ENCODE results near the gene TPM4. TPM values are rescaled to one million over a fixed set of nuclear protein-coding genes. Genes with fewer than 3 reads are reported as not detected.

The TPM4 gene
- total and polyA plus RNA-seq, 7 experiments from 2014 or later: 28.2 to 435 (median 66.8) TPM

DNA sequence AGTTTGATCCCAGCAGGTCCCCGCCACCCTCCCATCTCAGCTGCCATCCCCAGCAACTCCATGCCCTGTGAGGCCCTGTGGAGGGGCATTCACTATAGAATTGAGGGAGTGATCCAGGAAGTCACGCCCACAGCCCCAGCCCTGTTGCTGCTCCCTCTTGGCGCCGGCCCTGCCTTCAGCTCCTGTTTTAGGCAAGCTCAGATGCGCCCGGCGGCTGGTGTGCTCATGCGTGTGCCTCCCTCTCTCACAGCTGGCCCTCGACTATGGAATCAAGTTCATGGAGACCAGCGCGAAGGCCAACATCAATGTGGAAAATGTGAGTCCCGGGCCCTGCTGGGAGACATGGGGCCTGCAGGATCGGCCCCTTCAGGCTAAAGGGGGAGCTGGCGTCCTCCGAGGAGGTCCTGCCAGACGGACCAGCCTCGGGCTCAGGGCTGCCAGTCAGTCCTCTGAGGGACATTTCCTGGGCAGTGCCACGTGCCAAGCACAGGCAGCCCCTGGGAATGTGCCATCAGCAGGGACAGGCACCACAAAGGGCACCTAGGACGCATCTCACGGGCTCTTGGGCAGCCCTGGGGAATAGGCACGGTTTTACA lies 51.6 kb downstream of the TPM4 start:
- Mint-ChIP-seq H3K4me1 (peaks cover 0 to 8% (median 0%) of the 10 kb centered on the region in 7 donors), H3K36me3 (peaks cover 30 to 63% (median 34%) of the 10 kb centered on the region in 5 donors), H3K9me3 (peaks cover 0 to 11% (median 0%) of the 10 kb centered on the region in 11 donors), H3K27ac (no peak overlapping the region), H3K27me3 (no peaks in the 10 kb centered on the region), H3K4me3 (no peak overlapping the region)
- no peaks in the 10 kb centered on the region for H3K9me3 ChIP-seq (ENCODE audit: control insufficient read depth in 2 of 3, low read length in 3 of 3)
- no peak overlapping the region for H3K4me3 ChIP-seq (ENCODE audit: low read length)
- no peaks in the 10 kb centered on the region for H3K27me3 ChIP-seq (ENCODE audit: control insufficient read depth in 2 of 2, insufficient read depth in 2 of 2, low read length in 2 of 2)
- ATAC-seq: no peak
- peaks cover 12 to 99% (median 34%) of the 10 kb centered on the region in 3 experiments for H3K36me3 ChIP-seq (ENCODE audit: control insufficient read depth in 2 of 3, insufficient read depth in 3 of 3, low read length in 3 of 3)
- ChIA-PET CTCF (no interaction called here), POLR2A (interaction anchor here (0.6 kb wide), 1 partner anchor 124 kb away, joined by 3 read pairs; no protein-coding TSS in a partner anchor)
- DNase-seq: no peak
- intact Hi-C loops (cut with micrococcal nuclease): no loop called here
- no peak overlapping the region for H3K27ac ChIP-seq (ENCODE audit: low read depth, low read length)
- no peaks in the 10 kb centered on the region for H3K4me1 ChIP-seq (ENCODE audit: control insufficient read depth in 2 of 2, insufficient read depth in 2 of 2, low read length in 2 of 2)

DNA sequence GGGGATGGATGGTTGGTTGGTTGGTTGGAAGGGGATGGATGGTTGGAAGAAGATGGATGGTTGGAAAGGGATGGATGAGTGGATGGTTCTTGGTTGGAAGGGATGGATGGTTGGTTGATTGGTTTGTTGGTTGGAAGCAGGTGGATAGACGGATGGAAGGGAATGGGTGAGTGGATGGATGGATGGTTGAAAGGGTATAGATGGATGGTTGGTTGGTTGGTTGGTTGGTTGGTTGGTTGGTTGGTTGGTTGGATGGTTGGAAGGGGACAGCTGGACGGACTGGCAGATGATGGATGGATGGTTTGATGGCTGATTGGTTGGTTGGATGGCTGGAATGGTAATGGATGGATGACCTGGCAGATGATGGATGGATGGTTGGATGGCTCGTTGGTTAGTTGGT lies 55.4 kb downstream of the TPM4 start:
- ChIA-PET POLR2A (no interaction called here), CTCF (interaction anchor here (0.6 kb wide), 1 partner anchor 744 kb away, joined by 6 read pairs; no protein-coding TSS in a partner anchor)
- DNase-seq (no peak), ATAC-seq (no peak)
- Mint-ChIP-seq H3K27me3 (no peaks in the 10 kb centered on the region), H3K9me3 (peaks cover 0 to 11% (median 0%) of the 10 kb centered on the region in 11 donors), H3K27ac (peak overlapping the region in 2 of 9 donors; percentile 1 to 2), H3K4me1 (peaks cover 0 to 8% (median 3%) of the 10 kb centered on the region in 7 donors), H3K4me3 (no peak overlapping the region), H3K36me3 (peaks cover 35 to 69% (median 45%) of the 10 kb centered on the region in 5 donors)
- Histone ChIP-seq H3K9me3 (ENCODE audit: control insufficient read depth in 2 of 3, low read length in 3 of 3) (no peaks in the 10 kb centered on the region), H3K27me3 (ENCODE audit: control insufficient read depth in 2 of 2, insufficient read depth in 2 of 2, low read length in 2 of 2) (no peaks in the 10 kb centered on the region), H3K4me1 (ENCODE audit: control insufficient read depth in 2 of 2, insufficient read depth in 2 of 2, low read length in 2 of 2) (no peaks in the 10 kb centered on the region), H3K4me3 (ENCODE audit: low read length) (no peak overlapping the region), H3K36me3 (ENCODE audit: control insufficient read depth in 2 of 3, insufficient read depth in 3 of 3, low read length in 3 of 3) (peaks cover 10 to 75% (median 19%) of the 10 kb centered on the region in 3 experiments), H3K27ac (ENCODE audit: low read depth, low read length) (no peak overlapping the region)
- intact Hi-C loops (cut with micrococcal nuclease): no loop called here

DNA sequence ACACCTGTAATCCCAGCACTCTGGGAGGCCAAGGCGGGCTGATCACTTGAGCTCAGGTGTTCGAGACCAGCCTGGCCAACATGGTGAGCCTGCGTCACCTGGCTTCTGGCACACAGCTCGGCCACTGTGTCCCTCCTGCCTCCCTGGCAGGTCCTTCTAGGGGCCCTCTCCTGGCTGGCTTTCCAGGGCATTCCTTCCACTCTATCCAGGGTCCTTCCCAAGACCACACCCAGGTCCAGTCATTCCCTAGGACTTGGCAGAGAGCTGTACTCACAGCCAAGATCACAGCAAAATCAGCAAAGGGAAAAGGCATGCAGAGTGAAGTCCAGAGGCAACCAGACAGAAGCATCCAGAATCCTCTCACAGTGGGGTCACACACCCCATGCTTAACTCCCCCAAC lies 57.5 kb downstream of the TPM4 start:
- Histone ChIP-seq H3K27me3 (ENCODE audit: control insufficient read depth in 2 of 2, insufficient read depth in 2 of 2, low read length in 2 of 2) (no peaks in the 10 kb centered on the region), H3K4me3 (ENCODE audit: low read length) (no peak overlapping the region), H3K36me3 (ENCODE audit: control insufficient read depth in 2 of 3, insufficient read depth in 3 of 3, low read length in 3 of 3) (peaks cover 0 to 53% (median 9%) of the 10 kb centered on the region in 3 experiments), H3K9me3 (ENCODE audit: control insufficient read depth in 2 of 3, low read length in 3 of 3) (no peaks in the 10 kb centered on the region), H3K27ac (ENCODE audit: low read depth, low read length) (no peak overlapping the region), H3K4me1 (ENCODE audit: control insufficient read depth in 2 of 2, insufficient read depth in 2 of 2, low read length in 2 of 2) (peaks cover 0 to 4% of the 10 kb centered on the region in 2 donors)
- intact Hi-C loops (cut with micrococcal nuclease): no loop called here
- H3K36me3 Mint-ChIP-seq: peaks cover 31 to 57% (median 42%) of the 10 kb centered on the region in 5 donors
- H3K27me3 Mint-ChIP-seq: no peaks in the 10 kb centered on the region
- ATAC-seq: no peak
- no peak for DNase-seq
- H3K9me3 Mint-ChIP-seq: peaks cover 0 to 11% (median 0%) of the 10 kb centered on the region in 11 donors
- H3K27ac Mint-ChIP-seq: peak overlapping the region in 6 of 9 donors; percentile 23 to 65 (median 38)
- peaks cover 0 to 16% (median 3%) of the 10 kb centered on the region in 7 donors for H3K4me1 Mint-ChIP-seq
- ChIA-PET CTCF (no interaction called here), POLR2A (no interaction called here)
- no peak overlapping the region for H3K4me3 Mint-ChIP-seq

DNA sequence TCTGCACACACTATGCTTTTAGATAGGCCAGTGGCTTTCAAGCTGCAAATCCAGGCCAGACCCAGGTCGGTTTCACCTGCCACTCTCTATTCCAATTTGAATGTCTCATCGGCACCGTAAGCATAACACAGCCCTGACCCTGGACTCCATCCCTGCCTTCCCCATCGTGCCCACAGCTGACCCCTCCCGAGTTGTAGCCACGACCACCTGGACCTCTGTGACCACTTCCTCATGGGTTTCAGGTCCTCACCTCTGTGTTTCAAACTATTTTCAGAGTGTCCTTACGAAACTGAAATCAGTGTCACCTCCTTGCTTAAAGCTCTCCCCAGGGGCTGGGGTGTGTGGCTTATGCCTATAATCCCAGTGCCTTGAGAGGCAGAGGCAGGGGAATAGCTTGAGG lies 58.2 kb downstream of the TPM4 start:
- H3K36me3 Mint-ChIP-seq: peaks cover 29 to 52% (median 41%) of the 10 kb centered on the region in 5 donors
- intact Hi-C loops (cut with micrococcal nuclease): no loop called here

DNA sequence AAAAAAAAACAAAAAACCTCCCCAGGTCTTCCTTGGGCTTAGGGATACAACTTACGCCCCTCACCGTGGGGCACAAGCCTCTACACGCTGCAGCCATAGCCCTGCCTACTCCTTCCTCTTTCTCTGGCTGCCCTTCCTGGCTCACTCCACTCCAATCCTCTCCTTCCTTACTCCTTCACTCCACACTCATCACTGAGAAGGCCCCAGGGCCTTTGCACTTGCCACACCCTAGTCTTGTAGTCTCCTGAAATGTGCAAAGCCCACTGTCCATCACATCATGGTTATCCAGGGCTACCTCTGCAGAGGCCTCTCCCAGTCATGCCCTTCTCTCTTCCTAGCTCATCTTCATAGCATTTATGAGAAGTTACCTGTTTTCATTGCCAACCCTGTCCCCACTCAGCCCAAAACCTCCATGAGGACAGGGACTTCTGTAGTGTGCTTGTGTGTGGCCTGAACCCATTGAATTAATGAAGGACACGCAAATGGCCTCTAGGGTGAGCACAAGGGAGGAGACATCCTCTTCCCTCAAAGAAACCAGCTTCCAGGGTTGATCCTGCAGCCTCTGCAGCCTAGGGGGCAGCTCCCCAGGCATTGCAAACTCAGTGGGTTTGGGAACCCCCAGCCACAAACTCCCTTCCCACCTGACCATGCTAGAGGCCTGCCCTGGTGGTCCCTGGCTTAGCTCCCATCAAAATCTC lies 59.3 kb downstream of the TPM4 start:
- peaks cover 0 to 10% of the 10 kb centered on the region in 2 donors for H3K4me1 ChIP-seq (ENCODE audit: control insufficient read depth in 2 of 2, insufficient read depth in 2 of 2, low read length in 2 of 2)
- peaks cover 0 to 36% (median 0%) of the 10 kb centered on the region in 3 experiments for H3K36me3 ChIP-seq (ENCODE audit: control insufficient read depth in 2 of 3, insufficient read depth in 3 of 3, low read length in 3 of 3)
- intact Hi-C loops (cut with micrococcal nuclease): no loop called here
- POLR2A ChIA-PET: interaction anchor here (0.6 to 1.1 kb wide), 3 partner anchors 18 to 1954 kb away, joined by 3 read pairs; no protein-coding TSS in a partner anchor
- ATAC-seq: no peak
- H3K4me1 Mint-ChIP-seq: peaks cover 0 to 23% (median 8%) of the 10 kb centered on the region in 7 donors
- H3K36me3 Mint-ChIP-seq: peaks cover 25 to 44% (median 32%) of the 10 kb centered on the region in 5 donors
- H3K27me3 Mint-ChIP-seq: no peaks in the 10 kb centered on the region
- H3K9me3 ChIP-seq (ENCODE audit: control insufficient read depth in 2 of 3, low read length in 3 of 3): no peaks in the 10 kb centered on the region
- no peak overlapping the region for H3K4me3 Mint-ChIP-seq
- peaks cover 0 to 11% (median 0%) of the 10 kb centered on the region in 11 donors for H3K9me3 Mint-ChIP-seq
- CTCF ChIA-PET: no interaction called here
- H3K27ac Mint-ChIP-seq: peak overlapping the region in 7 of 9 donors; percentile 26 to 91 (median 69)
- no peak for DNase-seq
- H3K27ac ChIP-seq (ENCODE audit: low read depth, low read length): no peak overlapping the region
- no peak overlapping the region for H3K4me3 ChIP-seq (ENCODE audit: low read length)
- H3K27me3 ChIP-seq (ENCODE audit: control insufficient read depth in 2 of 2, insufficient read depth in 2 of 2, low read length in 2 of 2): no peaks in the 10 kb centered on the region

More for the DNA sequence above, 58.2 kb downstream of the TPM4 start:
- ChIA-PET CTCF (no interaction called here), POLR2A (interaction anchor here (1.1 kb wide), 1 partner anchor 17 kb away, joined by 3 read pairs; no protein-coding TSS in a partner anchor)
- H3K27me3 ChIP-seq (ENCODE audit: control insufficient read depth in 2 of 2, insufficient read depth in 2 of 2, low read length in 2 of 2): no peaks in the 10 kb centered on the region
- no peaks in the 10 kb centered on the region for H3K9me3 ChIP-seq (ENCODE audit: control insufficient read depth in 2 of 3, low read length in 3 of 3)
- Mint-ChIP-seq H3K27me3 (no peaks in the 10 kb centered on the region), H3K9me3 (peaks cover 0 to 11% (median 0%) of the 10 kb centered on the region in 11 donors), H3K4me1 (peaks cover 0 to 17% (median 3%) of the 10 kb centered on the region in 7 donors), H3K27ac (peak overlapping the region in 7 of 9 donors; percentile 1 to 74 (median 43)), H3K4me3 (no peak overlapping the region)
- H3K4me1 ChIP-seq (ENCODE audit: control insufficient read depth in 2 of 2, insufficient read depth in 2 of 2, low read length in 2 of 2): peaks cover 0 to 4% of the 10 kb centered on the region in 2 donors
- DNase-seq (no peak), ATAC-seq (no peak)
- peaks cover 0 to 46% (median 6%) of the 10 kb centered on the region in 3 experiments for H3K36me3 ChIP-seq (ENCODE audit: control insufficient read depth in 2 of 3, insufficient read depth in 3 of 3, low read length in 3 of 3)
- no peak overlapping the region for H3K27ac ChIP-seq (ENCODE audit: low read depth, low read length)
- H3K4me3 ChIP-seq (ENCODE audit: low read length): no peak overlapping the region

DNA sequence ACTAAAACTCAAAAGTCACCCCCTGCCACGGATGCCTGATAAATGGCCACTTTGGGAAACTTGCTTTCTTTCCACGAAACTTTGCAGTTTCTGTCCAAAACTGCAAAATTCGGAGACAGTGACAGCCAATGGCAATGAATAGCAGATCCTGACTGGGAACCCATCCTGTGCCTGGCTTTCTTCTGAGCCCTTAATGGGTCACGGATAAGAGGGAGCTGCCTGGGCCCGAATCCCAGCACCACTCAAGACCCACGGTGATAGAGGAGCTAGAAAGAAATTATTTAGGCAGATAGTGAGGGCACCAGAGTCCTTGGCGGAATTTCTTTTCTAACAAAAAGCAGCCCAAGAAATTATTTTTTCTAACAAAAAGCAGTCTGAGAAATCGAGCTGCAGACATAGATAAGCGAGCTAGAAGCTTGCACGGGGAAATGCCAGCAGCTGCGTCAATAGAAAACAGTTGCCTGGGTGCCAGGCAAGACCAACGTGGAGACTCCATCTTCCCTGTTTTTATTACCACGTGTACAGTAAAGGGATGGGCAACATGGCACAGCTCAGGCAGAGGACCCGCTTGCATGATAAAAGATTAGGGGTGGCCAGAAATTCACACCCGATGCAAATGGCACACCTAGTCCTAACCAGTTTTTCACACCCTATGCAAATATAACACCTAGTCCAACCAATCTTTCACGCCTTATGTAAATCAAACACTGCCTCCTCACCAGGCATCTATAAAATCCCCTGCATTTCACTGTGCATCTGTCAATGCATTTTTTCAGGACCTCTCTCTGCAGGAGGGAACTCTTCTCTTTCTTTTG lies 60.1 kb downstream of the TPM4 start:
- DNase-seq (no peak), ATAC-seq (peak; percentile 21)
- POLR2A ChIA-PET: interaction anchor here (0.6 kb wide), 2 partner anchors 39 to 1955 kb away, joined by 3 read pairs; no protein-coding TSS in a partner anchor
- Histone ChIP-seq H3K9me3 (ENCODE audit: control insufficient read depth in 2 of 3, low read length in 3 of 3) (no peaks in the 10 kb centered on the region), H3K27me3 (ENCODE audit: control insufficient read depth in 2 of 2, insufficient read depth in 2 of 2, low read length in 2 of 2) (no peaks in the 10 kb centered on the region), H3K27ac (ENCODE audit: low read depth, low read length) (no peak overlapping the region), H3K36me3 (ENCODE audit: control insufficient read depth in 2 of 3, insufficient read depth in 3 of 3, low read length in 3 of 3) (peaks cover 0 to 28% (median 0%) of the 10 kb centered on the region in 3 experiments), H3K4me3 (ENCODE audit: low read length) (no peak overlapping the region), H3K4me1 (ENCODE audit: control insufficient read depth in 2 of 2, insufficient read depth in 2 of 2, low read length in 2 of 2) (peaks cover 0 to 16% of the 10 kb centered on the region in 2 donors)
- no peaks in the 10 kb centered on the region for H3K27me3 Mint-ChIP-seq
- H3K4me3 Mint-ChIP-seq: peak overlapping the region in 1 of 10 donors; percentile 0
- H3K36me3 Mint-ChIP-seq: peaks cover 20 to 37% (median 27%) of the 10 kb centered on the region in 5 donors
- H3K4me1 Mint-ChIP-seq: peaks cover 0 to 29% (median 5%) of the 10 kb centered on the region in 7 donors
- peak overlapping the region in 4 of 9 donors; percentile 28 to 59 (median 50) for H3K27ac Mint-ChIP-seq
- H3K9me3 Mint-ChIP-seq: peaks cover 0 to 6% (median 0%) of the 10 kb centered on the region in 11 donors
- intact Hi-C loops (cut with micrococcal nuclease): no loop called here
- CTCF ChIA-PET: no interaction called here

Data from naive thymus-derived CD4-positive, alpha-beta T cell (primary cell).